Measurements from ENCODE around the gene KNDC1. TPM values are rescaled to one million over a fixed set of nuclear protein-coding genes. Genes with fewer than 3 reads are reported as not detected.

The KNDC1 gene
- total and polyA plus RNA-seq, 2 experiments from 2014 or later: 1.8 to 16.0 TPM

GRCh38 chr10:133139551-133140065 lies 20.4 kb upstream of the KNDC1 start (continued):
- TF ChIP-seq, protein P1, sequence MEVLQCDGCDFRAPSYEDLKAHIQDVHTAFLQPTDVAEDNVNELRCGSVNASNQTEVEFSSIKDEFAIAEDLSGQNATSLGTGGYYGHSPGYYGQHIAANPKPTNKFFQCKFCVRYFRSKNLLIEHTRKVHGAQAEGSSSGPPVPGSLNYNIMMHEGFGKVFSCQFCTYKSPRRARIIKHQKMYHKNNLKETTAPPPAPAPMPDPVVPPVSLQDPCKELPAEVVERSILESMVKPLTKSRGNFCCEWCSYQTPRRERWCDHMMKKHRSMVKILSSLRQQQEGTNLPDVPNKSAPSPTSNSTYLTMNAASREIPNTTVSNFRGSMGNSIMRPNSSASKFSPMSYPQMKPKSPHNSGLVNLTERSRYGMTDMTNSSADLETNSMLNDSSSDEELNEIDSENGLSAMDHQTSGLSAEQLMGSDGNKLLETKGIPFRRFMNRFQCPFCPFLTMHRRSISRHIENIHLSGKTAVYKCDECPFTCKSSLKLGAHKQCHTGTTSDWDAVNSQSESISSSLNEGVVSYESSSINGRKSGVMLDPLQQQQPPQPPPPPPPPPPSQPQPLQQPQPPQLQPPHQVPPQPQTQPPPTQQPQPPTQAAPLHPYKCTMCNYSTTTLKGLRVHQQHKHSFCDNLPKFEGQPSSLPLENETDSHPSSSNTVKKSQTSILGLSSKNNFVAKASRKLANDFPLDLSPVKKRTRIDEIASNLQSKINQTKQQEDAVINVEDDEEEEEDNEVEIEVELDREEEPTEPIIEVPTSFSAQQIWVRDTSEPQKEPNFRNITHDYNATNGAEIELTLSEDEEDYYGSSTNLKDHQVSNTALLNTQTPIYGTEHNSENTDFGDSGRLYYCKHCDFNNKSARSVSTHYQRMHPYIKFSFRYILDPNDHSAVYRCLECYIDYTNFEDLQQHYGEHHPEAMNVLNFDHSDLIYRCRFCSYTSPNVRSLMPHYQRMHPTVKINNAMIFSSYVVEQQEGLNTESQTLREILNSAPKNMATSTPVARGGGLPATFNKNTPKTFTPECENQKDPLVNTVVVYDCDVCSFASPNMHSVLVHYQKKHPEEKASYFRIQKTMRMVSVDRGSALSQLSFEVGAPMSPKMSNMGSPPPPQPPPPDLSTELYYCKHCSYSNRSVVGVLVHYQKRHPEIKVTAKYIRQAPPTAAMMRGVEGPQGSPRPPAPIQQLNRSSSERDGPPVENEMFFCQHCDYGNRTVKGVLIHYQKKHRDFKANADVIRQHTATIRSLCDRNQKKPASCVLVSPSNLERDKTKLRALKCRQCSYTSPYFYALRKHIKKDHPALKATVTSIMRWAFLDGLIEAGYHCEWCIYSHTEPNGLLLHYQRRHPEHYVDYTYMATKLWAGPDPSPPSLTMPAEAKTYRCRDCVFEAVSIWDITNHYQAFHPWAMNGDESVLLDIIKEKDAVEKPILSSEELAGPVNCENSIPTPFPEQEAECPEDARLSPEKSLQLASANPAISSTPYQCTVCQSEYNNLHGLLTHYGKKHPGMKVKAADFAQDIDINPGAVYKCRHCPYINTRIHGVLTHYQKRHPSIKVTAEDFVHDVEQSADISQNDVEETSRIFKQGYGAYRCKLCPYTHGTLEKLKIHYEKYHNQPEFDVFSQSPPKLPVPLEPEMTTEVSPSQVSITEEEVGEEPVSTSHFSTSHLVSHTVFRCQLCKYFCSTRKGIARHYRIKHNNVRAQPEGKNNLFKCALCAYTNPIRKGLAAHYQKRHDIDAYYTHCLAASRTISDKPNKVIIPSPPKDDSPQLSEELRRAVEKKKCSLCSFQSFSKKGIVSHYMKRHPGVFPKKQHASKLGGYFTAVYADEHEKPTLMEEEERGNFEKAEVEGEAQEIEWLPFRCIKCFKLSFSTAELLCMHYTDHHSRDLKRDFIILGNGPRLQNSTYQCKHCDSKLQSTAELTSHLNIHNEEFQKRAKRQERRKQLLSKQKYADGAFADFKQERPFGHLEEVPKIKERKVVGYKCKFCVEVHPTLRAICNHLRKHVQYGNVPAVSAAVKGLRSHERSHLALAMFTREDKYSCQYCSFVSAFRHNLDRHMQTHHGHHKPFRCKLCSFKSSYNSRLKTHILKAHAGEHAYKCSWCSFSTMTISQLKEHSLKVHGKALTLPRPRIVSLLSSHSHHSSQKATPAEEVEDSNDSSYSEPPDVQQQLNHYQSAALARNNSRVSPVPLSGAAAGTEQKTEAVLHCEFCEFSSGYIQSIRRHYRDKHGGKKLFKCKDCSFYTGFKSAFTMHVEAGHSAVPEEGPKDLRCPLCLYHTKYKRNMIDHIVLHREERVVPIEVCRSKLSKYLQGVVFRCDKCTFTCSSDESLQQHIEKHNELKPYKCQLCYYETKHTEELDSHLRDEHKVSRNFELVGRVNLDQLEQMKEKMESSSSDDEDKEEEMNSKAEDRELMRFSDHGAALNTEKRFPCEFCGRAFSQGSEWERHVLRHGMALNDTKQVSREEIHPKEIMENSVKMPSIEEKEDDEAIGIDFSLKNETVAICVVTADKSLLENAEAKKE (CRISPR knock-in tag; IDR thresholded peaks at IDR 0.05): no peak
- TF ChIP-seq, protein P2, sequence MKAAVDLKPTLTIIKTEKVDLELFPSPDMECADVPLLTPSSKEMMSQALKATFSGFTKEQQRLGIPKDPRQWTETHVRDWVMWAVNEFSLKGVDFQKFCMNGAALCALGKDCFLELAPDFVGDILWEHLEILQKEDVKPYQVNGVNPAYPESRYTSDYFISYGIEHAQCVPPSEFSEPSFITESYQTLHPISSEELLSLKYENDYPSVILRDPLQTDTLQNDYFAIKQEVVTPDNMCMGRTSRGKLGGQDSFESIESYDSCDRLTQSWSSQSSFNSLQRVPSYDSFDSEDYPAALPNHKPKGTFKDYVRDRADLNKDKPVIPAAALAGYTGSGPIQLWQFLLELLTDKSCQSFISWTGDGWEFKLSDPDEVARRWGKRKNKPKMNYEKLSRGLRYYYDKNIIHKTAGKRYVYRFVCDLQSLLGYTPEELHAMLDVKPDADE (IDR thresholded peaks at IDR 0.05): no peak

- H3K4me3 ChIP-seq: no peak overlapping the region
- H3K27me3 Mint-ChIP-seq (ENCODE audit: insufficient read depth, low read depth, poor library complexity): peaks cover 5% of the 10 kb centered on the region
- H4K20me1 ChIP-seq (replicated peaks; ENCODE audit: insufficient read depth): no peaks in the 10 kb centered on the region
- H3K79me2 ChIP-seq (replicated peaks; ENCODE audit: insufficient read depth): no peaks in the 10 kb centered on the region
- no peaks in the 10 kb centered on the region for H3K36me3 Mint-ChIP-seq (ENCODE audit: low read depth)
- DNase-seq (ENCODE audit: low spot score) (no peak), ATAC-seq (no peak; the same call in 2 of the 3 replicates)
- H3K4me3 Mint-ChIP-seq: no peak overlapping the region
- H3K4me1 Mint-ChIP-seq: peaks cover 14% of the 10 kb centered on the region
- no peak overlapping the region for H3K27ac Mint-ChIP-seq
- no peak overlapping the region for H3K4me2 ChIP-seq
- H3K9me2 ChIP-seq (ENCODE audit: insufficient read depth): no peaks in the 10 kb centered on the region
- H3K9me3 Mint-ChIP-seq: no peaks in the 10 kb centered on the region
- H3K36me3 ChIP-seq (ENCODE audit: insufficient read depth): no peaks in the 10 kb centered on the region
- no peak overlapping the region for H2AFZ ChIP-seq
- H3K27me3 ChIP-seq (ENCODE audit: insufficient read depth): no peaks in the 10 kb centered on the region
- H3K4me1 ChIP-seq (ENCODE audit: insufficient read depth): peaks cover 12% of the 10 kb centered on the region; the same call in 1 of the 2 replicates
- no peak overlapping the region for H3K27ac ChIP-seq (ENCODE audit: low read depth)
- no peaks in the 10 kb centered on the region; the same call in 1 of the 2 replicates for H3F3A ChIP-seq (replicated peaks; ENCODE audit: low read depth)
- TF ChIP-seq, protein P1 (CRISPR knock-in tag; IDR thresholded peaks at IDR 0.05): no peak
- TF ChIP-seq STAT1 (IDR thresholded peaks at IDR 0.05; ENCODE audit: unreplicated experiment): no peak
- TF ChIP-seq JUNB (IDR thresholded peaks at IDR 0.05; ENCODE audit: unreplicated experiment): no peak
Measured at GRCh38 chr10:133140417-133141143, 19.4 kb upstream of the KNDC1 start.

All from GM23338 (cell line).